GM19043 (cell line): Measurements from ENCODE around the gene TAAR2.
"Not testable (repeated sequence)": the region's sequence is repeated elsewhere in the genome, so short reads cannot be mapped to it uniquely, and the experiment has no call there.

Source experiments
- ATAC-seq: cut with Tn5 transposase; IDR thresholded peaks from one replicate; pipeline ENCODE4 v1.9.1; 2021; ENCODE audit warnings: low read depth; ENCODE audit not compliant: unreplicated experiment

Gene TAAR2, protein sequence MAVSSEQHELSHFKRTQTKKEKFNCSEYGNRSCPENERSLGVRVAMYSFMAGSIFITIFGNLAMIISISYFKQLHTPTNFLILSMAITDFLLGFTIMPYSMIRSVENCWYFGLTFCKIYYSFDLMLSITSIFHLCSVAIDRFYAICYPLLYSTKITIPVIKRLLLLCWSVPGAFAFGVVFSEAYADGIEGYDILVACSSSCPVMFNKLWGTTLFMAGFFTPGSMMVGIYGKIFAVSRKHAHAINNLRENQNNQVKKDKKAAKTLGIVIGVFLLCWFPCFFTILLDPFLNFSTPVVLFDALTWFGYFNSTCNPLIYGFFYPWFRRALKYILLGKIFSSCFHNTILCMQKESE

DNA sequence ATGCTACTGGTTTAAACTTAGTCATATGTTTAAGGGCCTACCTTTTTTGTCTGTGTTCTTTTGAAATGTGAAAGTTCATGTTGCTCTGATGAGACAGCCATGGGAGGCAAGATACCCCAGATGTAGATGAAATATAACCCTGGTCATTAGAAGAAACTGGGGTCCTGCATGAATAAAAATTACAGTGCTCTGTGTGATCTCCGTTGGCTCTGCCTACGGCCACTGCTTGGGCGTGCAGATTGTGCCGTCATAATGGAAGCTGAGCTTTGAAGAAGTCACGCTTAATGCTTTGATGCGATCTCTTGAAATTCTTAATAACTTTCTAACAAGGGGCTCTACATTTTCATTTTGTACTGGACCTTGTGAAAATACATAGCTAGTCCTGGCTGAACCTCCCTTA lies at the start of gene TAAR2:
TSS of gene TAAR2 (minus strand) at position 101 of the 400 bp plus-strand sequence. CDS start at position 101, 0 bp downstream.
- ATAC-seq = no peak

DNA sequence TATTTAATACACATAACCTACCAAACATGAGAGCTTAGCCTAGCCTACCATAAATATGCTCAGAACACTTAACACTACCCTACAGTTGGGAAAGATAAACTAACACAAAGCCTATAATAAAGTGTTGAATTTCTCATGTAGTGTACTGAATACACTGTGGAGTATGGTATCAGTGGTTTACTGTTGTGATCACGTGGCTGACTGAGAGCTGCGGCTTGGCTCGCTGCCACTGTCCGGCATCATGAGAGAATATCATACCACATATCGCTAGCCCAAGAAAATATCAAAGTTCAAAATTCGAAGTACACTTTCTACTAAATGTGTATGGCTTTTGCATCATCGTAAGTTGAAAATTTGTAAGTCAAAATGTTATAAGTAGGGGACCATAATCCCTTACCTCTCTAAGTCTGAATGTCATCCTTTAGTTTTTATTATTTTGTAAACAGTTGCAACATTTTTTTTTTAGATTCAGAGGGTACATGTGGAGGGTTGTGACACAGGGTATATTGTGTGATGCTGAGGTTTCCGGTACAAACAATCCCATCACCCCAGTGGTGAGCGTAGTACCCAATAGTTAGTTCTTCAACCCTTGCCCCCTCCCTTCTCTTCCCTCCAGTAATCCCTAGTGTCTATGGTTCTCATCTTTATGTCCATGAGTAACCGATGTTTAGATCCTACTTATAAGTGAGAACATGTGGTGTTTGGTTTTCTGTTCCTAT lies 49.5 kb upstream of the TAAR2 start:
- ATAC-seq = no peak

DNA sequence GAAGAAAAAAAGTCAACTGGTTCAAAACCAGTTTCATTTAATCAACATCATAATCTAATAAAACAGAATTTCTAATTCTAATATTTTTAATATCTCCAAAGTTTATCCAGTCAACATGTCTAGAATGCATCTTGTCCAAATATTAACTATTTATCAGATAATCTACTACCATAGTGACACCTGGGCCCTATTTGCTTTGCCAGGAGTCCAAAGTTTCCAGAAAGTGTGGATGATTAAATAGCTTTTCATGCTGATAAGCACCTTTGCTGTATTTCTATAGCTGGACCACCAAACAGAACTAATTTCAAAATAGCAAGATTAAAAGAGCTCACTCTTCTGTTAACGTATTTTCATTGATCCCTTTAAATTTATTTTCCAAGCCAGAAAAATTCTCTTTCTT lies 47.2 kb upstream of the TAAR2 start:
- ATAC-seq = no peak

DNA sequence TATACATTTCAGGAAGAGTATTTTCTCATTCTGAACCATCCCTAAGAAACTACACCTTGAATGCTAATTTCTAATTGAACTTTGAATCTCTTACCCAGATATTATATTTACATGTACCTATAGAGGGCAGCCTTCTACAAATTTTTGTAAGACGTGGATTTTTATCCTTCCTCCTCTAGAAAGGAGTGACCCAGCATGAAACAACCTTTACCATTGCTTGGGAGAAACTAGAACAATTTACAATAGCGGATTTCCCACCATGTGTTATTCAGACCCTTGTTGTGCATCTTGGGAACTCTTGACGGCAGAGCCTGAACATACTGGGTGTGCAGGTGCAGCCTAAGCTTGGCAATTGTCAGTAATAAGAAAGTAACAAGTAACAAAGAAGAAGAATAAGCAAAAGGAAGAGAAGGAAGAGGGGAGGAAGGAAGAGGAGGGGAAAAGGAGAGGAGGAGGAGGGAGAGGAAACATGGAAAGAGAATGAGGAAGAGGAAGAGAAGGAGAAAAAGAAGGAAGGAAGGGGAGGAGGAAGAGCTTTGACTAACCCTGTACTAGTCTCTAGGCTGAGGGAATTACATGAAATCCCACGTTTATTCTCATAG lies 45.7 kb upstream of the TAAR2 start:
- no peak for ATAC-seq

DNA sequence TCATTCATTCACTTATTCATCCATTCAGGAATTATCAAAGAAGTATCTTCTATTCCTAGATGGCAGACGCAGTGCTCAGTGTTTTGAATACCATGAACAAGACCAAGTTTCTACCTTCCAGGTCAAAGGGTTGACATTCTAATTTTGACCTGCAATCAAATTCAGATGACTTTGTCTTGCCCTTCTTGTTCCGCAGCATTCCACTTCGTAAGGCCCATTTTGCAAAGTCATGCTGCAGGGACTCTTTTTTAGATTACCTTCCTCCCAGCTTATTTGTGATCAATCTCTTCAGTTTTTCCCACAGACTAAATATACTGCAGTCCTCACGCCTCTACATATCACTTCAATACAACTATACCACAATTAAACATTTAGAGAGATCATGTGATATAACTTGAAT lies 42.0 kb upstream of the TAAR2 start:
- no peak for ATAC-seq

DNA sequence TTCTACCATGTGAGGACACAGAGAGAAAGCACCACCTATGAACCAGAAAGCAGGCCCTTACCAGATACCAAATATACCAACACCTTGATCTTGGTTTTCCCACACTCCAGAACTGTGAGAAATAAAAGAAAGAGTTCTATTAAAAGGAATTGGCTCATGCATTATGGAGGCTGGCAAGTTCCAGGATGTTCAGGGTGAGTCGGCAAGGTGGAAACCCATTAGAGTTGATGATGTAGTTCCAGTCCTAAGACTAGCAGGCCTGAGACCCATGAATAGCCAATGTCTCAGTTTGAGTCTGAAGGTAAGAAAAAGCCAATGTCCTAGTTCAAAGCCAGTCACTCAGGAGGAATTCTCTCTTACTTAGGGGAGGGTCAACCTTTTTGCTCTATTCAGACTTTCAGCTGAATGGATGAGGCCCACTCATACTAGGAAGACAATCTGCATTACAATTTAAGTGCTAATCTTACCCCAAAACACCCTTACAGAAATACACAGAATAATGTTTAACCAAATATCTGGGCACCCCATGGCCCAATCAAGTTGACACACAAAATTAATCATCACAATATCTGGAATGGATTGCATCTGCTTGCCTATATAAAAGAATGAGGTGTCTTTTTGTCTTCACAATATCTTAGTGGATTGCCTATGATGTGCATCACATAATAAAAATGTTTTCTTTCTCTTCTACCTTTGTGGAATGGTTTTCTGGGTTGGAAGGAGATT lies 40.4 kb upstream of the TAAR2 start:
- no peak for ATAC-seq

DNA sequence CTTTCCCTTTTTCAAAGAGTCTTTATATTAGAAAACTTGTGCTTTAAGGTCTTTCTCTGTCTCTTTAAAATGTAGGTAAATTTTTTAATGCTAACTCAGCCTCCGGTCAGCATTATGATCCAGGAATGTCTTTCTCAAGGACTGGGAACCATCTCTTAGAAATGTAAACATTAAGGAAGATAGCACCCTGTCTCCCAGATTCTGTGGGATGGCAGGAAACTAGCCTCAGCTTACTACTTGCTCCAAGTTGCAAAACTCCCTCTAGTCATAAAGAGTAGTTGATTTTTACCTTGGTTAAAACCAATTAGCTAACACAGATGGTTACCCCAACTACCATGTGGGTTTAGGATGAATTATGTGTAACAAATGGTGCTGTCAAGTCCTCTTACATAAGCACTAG lies 39.6 kb upstream of the TAAR2 start:
- ATAC-seq = no peak

DNA sequence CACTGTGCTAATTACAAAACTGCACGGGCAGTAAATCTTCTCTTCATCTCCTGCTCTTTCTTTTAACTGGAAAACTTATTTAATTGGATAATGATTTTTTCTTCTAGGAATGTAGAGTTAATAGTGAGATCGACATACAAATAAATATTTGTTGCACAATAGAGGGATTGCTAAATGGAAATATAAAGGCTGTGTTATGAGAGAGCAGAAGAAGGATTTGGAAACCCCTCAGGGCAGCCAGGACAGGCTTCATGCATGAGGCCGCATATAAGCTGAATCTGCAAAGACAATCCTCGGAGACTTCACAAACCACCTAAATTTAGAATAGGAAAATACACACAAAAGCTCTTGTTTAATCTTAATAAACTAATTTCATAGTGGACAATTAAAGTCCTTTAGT lies 37.8 kb upstream of the TAAR2 start:
- ATAC-seq = no peak

DNA sequence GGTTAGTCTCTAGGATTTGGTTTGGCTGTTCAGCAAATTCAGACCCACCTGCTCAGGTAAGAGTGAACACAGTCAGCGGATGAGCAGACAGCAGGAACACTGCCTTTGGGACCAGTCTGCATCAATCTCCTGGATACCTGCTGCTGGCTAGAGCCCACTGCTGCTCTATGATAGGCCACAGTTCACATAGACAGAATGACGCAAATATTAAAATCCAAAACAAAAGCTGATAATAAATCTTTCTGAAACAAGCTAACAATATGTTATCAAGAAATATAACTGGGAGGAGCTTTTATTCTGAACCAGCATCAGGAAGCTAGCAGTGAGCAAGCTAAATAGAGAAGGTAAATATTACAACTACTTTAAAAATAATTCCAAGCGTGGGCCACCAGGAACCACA lies 35.0 kb upstream of the TAAR2 start, which contains the start of gene TAAR1:
TSS of gene TAAR1 (minus strand) at position 101 of the 400 bp plus-strand sequence. CDS start 13,179 bp downstream, outside the sequence.
- no peak for ATAC-seq

DNA sequence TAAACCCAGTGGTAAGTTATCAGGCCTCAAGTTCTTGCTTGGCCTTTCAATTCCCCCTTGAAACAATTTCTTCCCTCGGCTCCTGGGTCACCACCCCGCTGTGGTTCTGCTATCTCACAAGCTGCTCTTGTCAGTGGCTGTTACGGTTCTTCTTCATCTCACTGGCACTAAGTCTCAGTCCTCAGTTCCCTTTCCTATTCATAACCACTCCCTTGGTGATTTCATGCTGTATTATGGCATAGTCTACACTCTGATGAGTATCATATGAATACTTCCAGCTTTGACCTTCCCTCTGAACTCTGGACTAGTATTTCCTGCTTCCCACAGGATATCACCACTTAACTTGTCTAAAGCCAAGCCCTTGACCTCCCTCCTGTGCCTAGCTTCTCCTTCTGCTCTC lies 27.0 kb upstream of the TAAR2 start:
- peak; percentile 39 for ATAC-seq

DNA sequence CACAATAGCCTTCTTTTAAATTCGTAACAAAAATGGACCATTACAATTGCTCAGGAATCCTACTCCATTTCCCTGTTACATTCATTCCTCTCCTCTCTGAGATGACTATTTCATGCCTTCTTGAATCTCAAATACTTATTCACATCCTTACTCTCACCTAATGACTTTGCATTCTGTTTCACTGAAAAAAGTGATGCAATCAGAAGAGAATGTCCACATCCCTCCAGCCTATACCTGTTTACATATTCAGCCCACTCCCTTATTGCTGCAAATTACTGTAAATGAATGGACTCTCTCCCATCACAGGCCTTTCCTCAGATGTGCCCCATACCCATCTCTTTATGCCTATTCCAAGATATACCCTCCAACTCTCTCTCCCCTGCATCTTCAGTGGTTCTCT lies 26.4 kb upstream of the TAAR2 start:
- no peak for ATAC-seq

DNA sequence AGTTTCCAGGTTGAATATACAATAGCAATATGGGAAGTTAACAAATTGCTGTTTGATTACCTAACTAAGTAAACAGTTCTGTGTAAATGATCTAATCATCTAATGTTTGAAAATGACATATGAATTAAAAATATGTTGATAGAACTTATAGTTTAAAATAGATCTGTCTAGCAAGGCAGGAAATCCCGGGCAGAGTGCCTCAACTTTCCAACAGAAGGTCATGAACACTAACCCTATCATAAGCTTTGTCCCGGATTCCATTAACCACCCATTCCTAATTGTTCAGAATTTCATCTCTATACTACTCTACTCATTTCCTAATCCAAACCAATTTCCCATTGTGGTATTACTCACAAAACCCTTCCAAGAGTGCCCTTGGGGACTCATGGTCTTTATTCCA lies 24.8 kb upstream of the TAAR2 start:
- no peak for ATAC-seq

DNA sequence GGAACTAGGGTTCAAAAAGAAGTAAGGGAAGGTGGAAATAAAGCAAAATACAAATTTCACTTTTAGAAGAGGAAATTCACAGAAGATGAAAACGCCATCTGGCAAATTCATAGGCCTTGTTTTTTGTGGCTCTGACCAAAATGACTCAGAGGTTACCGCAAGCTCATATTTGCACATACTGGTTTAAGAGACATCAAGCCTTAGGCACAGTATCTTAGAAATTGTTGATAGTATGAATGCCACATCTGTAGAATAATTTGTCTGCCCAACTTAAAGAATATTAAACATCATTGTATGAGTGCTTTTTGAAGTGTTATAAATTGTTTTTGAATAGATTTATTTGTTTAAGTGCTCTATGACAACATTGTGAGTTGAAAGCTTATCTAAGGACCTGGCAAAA lies 24.3 kb upstream of the TAAR2 start:
- ATAC-seq = peak; percentile 87

DNA sequence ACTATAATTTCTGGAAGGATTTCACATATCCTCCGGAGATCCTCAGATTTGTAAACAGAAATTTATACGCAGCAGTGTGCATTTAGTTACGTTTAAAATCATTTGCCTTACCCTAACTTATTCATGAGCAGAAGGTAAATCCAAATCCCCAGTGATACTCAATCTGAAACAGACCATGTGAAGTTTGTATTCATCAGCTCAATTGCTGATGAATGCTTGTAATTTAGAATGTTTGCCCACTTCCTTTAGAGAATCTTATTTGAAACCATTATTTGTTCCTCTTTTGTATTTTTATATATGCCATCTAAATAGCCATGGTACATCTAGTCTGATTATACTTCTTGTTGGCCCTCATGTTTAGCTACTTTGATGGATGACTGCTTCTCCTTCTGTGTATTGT lies 19.5 kb upstream of the TAAR2 start:
- ATAC-seq = no peak

DNA sequence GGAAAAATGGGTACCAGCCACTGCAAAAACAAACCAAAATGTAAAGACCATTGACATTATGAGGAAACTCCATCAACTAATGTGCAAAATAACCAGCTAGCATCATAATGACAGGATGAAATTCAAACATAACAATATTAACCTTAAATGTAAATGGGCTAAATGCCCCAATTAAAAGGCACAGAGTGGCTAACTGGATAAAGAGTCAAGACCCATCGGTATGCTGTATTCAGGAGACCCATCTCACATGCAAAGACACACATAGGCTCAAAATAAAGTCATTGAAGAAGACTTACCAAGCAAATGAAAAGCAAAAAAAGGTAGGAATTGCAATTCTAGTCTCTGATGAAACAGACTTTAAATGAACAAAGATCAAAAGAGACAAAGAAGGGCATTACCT lies 13.1 kb upstream of the TAAR2 start:
- ATAC-seq = not testable (repeated sequence)

DNA sequence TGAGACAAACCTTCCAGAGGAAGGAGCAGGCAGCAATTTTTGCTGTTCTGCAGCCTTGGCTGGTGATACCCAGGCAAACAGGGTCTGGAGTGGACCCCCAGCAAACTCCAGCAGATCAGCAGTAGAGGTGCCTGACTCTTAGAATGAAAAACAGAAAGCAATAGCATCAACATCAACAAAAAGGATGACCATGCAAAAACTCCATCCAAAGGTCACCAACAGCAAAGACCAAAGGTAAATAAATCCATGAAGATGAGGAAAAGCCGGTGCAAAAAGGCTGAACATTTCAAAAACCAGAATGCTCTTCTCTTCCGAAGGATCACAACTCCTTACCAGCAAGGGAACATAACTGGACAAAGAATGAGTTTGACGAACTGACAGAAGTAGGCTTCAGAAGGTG lies 11.8 kb upstream of the TAAR2 start:
- ATAC-seq = not testable (repeated sequence)

DNA sequence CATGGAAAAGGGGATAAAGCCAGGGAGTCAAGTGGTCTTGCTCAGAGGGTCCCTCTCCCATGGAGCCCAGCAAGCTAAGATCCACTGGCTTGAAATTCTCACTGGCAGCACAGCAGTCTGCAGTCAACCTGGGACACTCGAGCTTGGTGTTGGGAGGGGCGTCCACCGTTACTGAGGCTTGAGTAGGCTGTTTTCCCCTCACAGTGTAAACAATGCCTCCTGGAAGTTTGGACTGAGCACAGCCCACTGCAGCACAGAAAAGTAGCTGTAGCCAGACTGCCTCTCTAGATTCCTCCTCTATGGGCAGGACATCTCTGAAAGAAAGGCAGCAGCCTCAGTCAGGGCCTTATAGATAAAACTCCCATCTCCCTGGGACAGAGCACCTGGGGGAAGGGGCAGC lies 11.2 kb upstream of the TAAR2 start:
- not testable (repeated sequence) for ATAC-seq

DNA sequence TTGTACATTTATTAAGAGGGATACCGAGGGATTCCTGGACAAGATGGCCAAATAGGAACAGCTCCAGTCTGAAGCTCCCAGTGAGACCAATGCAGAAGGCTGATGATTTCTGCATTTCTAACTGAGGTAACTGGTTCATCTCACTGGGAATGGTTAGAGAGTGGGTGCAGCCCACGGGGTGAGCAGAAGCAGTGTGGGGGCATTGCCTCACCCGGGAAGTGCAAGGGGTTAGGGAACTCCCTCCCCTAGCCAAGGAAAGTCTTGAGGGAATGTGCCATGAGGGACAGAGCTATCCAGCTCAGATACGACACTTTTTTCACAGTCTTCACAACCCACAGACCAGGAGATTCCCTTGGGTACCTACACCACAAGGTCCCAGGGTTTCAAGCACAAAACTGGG lies 10.7 kb upstream of the TAAR2 start:
- ATAC-seq = no peak

DNA sequence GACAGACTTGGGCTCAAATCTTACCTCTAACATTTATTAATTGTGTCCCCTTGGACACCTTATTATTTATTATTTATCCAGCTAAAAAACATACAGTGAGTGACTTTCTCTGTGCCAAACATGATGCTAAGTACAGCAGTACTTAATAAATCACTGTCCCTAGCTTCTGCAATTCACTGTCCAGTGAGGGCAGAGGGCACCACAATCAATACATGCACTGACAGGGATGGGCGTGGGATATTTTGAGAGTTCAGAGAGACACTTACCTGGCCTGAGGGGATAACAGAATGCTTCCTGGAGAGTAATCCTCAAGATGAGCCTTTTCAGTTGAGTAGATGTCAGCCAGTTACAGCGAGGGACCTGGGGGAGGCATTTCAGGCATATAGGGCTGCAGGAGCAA lies 9.3 kb upstream of the TAAR2 start:
- no peak for ATAC-seq

DNA sequence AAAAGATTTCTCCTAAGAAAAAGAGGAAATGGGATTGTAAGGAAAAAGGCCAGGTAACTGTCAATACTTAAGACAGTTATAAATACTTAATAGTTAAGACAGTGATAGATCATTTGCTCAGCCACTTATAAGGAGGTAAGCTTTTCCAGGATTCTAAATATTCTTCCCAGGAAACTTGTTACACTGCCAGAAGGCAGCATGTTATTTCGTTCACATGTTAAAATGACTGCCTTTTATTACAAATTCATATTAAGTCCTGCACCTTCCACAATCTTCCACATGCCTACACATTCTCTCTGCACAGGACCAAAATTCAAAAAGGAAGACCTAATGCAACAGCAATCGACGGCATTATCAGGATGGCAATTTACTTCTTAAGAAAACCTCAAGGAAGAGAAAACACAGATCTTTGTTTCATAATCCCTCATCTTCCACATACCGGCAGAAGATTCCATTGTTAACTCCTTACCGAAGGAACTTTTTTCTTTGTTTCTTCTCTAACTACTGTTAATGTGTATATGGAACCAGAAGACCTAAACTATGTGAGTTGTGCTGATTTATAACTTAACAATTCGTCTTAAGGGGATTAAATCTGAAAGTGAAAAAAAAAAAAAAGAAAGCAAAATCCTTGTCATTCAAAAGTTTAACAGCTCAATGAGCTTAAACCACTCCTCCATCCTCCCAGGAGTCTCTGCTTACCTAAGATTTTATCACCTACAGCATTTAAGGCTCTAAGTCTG lies 799 bp downstream of the TAAR2 start:
- no peak for ATAC-seq
